Measurements from ENCODE around the gene FAM32A. TPM values are rescaled to one million over a fixed set of nuclear protein-coding genes. Genes with fewer than 3 reads are reported as not detected.

FAM32A gene
- total and polyA plus RNA-seq, 10 of the 15 experiments (the other 5 are each of a cell fraction or from before 2014, with no cell fraction given), result 33.3 to 116 (median 71.9) TPM

GRCh38 chr19:16185768-16186123, 536 bp downstream of the FAM32A start:
- DNase-seq (ENCODE audit: low read depth, low spot score), result no peak
- H3K4me3 ChIP-seq, result peak overlapping the region; percentile 82
- SMC1A ChIA-PET (ENCODE audit: uncharacterized antibody, unreplicated experiment), result interaction anchor here (0.9 to 3.3 kb wide), 23 partner anchors 8 to 559 kb away, joined by 3 to 34 read pairs (median 4); partner anchors contain the start of genes AP1M1, HSH2D and TPM4
- peaks cover 2% of the 10 kb centered on the region; the same call in 1 of the 2 replicates for H3K4me1 ChIP-seq (ENCODE audit: control insufficient read depth, insufficient read depth, low read length)
- intact Hi-C loops (cut with micrococcal nuclease; ENCODE audit: unreplicated experiment) (no loop called here), in situ Hi-C loops (cut with MboI) (loop anchor here (5.0 kb wide), 2 partner anchors 143 to 558 kb away; no protein-coding TSS in a partner anchor)
- RAD21 ChIA-PET (ENCODE audit: unreplicated experiment), result interaction anchor here (0.5 to 3.9 kb wide), 22 partner anchors 9 to 767 kb away, joined by 3 to 33 read pairs (median 4); partner anchors contain the start of genes AKAP8L, AP1M1, HSH2D and TPM4
- no peaks in the 10 kb centered on the region for H3K27me3 ChIP-seq (replicated peaks in 1 of 2; ENCODE audit: control insufficient read depth in 2 of 2, insufficient read depth in 2 of 2, low read length in 1 of 2)
- H3K79me2 ChIP-seq (ENCODE audit: control insufficient read depth, insufficient read depth, low read length), result peaks cover 16% of the 10 kb centered on the region
- H4K20me1 ChIP-seq (ENCODE audit: control insufficient read depth, insufficient read depth), result no peaks in the 10 kb centered on the region
- peaks cover 4 to 12% of the 10 kb centered on the region in 2 experiments for H3K36me3 ChIP-seq (ENCODE audit: control insufficient read depth in 2 of 2, insufficient read depth in 2 of 2, low read length in 1 of 2)
- peak overlapping the region; percentile 68 for H3K4me2 ChIP-seq (ENCODE audit: control insufficient read depth, insufficient read depth)
- CTCF ChIA-PET, result interaction anchor here (0.7 to 5.1 kb wide), 28 partner anchors 9 to 1024 kb away, joined by 3 to 61 read pairs (median 4); partner anchors contain the start of genes AP1M1, HSH2D and TPM4
- H2AFZ ChIP-seq (ENCODE audit: control insufficient read depth, low read depth, low read length), result no peak overlapping the region; the same call in 1 of the 2 replicates
- peak overlapping the region; percentile 82 for H3K9ac ChIP-seq (ENCODE audit: control insufficient read depth, insufficient read depth, low read length)
- WGBS (ENCODE audit: insufficient coverage, insufficient replicate concordance, low lambda C conversion rate, missing lambda C conversion rate), result 1% methylated on average over 20 of the region's 20 CpGs
- TSS peak; percentile 74 for BruUV-seq (replicated peaks)
- POLR2A ChIA-PET, result interaction anchor here (1.1 to 2.0 kb wide), 6 partner anchors 10 to 144 kb away, joined by 3 to 12 read pairs (median 7); partner anchors contain the start of genes AP1M1 and HSH2D
- peak; percentile 71 for ATAC-seq
- no peaks in the 10 kb centered on the region for H3K9me3 ChIP-seq (replicated peaks; ENCODE audit: control insufficient read depth, insufficient read depth, low read length)
- peak overlapping the region; percentile 70 for H3K27ac ChIP-seq (ENCODE audit: control insufficient read depth, insufficient read depth)
- no peak for FAIRE-seq
- TF ChIP-seq ZNF384 (IDR thresholded peaks at IDR 0.05; ENCODE audit: borderline replicate concordance, low read depth, low read length) (no peak), PKNOX1 (IDR thresholded peaks at IDR 0.05) (no peak), HDAC6 (IDR thresholded peaks at IDR 0.05; ENCODE audit: unreplicated experiment) (no peak), STAT1 (conservative IDR thresholded peaks at IDR 0.05) (no peak), BCL11A (IDR thresholded peaks at IDR 0.05; ENCODE audit: low read depth, low read length) (no peak), ZNF217 (IDR thresholded peaks at IDR 0.05) (no peak), RB1 (IDR thresholded peaks at IDR 0.05; ENCODE audit: borderline replicate concordance) (0 out of 2 replicates have a peak, but pooled peaks have one; percentile 23), KDM1A (IDR thresholded peaks at IDR 0.05; ENCODE audit: borderline replicate concordance) (no peak), GABPA (IDR thresholded peaks at IDR 0.05; ENCODE audit: low read depth) (no peak), NBN (IDR thresholded peaks at IDR 0.05) (0 out of 2 replicates have a peak, but pooled peaks have one; percentile 33), ZNF207 (IDR thresholded peaks at IDR 0.05; ENCODE audit: borderline replicate concordance) (no peak), E4F1 (IDR thresholded peaks at IDR 0.05; ENCODE audit: borderline replicate concordance, partially characterized antibody) (no peak), POLR2AphosphoS2 (IDR thresholded peaks at IDR 0.05; ENCODE audit: low read depth, low read length) (no peak), CHD1 (IDR thresholded peaks at IDR 0.05; ENCODE audit: low read depth, low read length) (0 out of 2 replicates have a peak, but pooled peaks have one; percentile 27), SMC3 (IDR thresholded peaks at IDR 0.05; ENCODE audit: borderline replicate concordance, low read length) (peak; percentile 46), ASH2L (IDR thresholded peaks at IDR 0.05; ENCODE audit: borderline replicate concordance, low read depth) (no peak), EP300 (IDR thresholded peaks at IDR 0.05; ENCODE audit: borderline replicate concordance in 1 of 2, control insufficient read depth in 1 of 2, low read depth in 2 of 2, low read length in 2 of 2) (no peak), LARP7 (IDR thresholded peaks at IDR 0.05) (no peak)
